Endodermal cell (in vitro differentiated cells): ENCODE data around the gene OPRL1. TPM values are rescaled to one million over a fixed set of nuclear protein-coding genes. Genes with fewer than 3 reads are reported as not detected.
A peak's percentile ranks its signal among the peaks of the same experiment; 100 is the strongest.

ENCODE experiments used
- DNase-seq: peaks from one replicate; pipeline ENCODE4 v3.0.0-alpha.2; 2017
- H3K27ac ChIP-seq: 2 replicates; pipeline ENCODE4 v1.5.1; 2013; ENCODE audit warnings: mild to moderate bottlenecking, low read depth, low read length, moderate library complexity
- H3K27me3 ChIP-seq: 2 replicates; pipeline ENCODE4 v1.6.1; 2013; ENCODE audit warnings: mild to moderate bottlenecking, low read length, moderate library complexity; ENCODE audit not compliant: insufficient read depth, control insufficient read depth, poor library complexity, severe bottlenecking
- H3K36me3 ChIP-seq: 2 replicates; pipeline ENCODE4 v1.7.0; 2013; ENCODE audit warnings: mild to moderate bottlenecking, low read length, moderate library complexity; ENCODE audit not compliant: control insufficient read depth, insufficient read depth
- H3K4me1 ChIP-seq: one replicate; pipeline ENCODE4 v1.7.0; 2013; ENCODE audit warnings: low read length; ENCODE audit not compliant: control insufficient read depth, insufficient read depth
- H3K4me3 ChIP-seq: 2 replicates; pipeline ENCODE4 v1.5.1; 2013; ENCODE audit warnings: mild to moderate bottlenecking, low read length, moderate library complexity
- H3K9ac ChIP-seq: 2 replicates; pipeline ENCODE4 v1.6.1; 2013; ENCODE audit warnings: mild to moderate bottlenecking, low read length, moderate library complexity; ENCODE audit not compliant: poor library complexity, severe bottlenecking; ENCODE audit errors: extremely low read depth
- H3K9me3 ChIP-seq: 2 replicates; pipeline ENCODE4 v1.6.1; 2013; ENCODE audit warnings: mild to moderate bottlenecking, low read length, moderate library complexity; ENCODE audit not compliant: control insufficient read depth
- H3K27ac Mint-ChIP-seq: 2 replicates; pipeline ENCODE4 v1.8.0; 2020; ENCODE audit warnings: mixed read lengths
- H3K27me3 Mint-ChIP-seq: 2 replicates; pipeline ENCODE4 v1.8.0; 2021; ENCODE audit warnings: mild to moderate bottlenecking, mixed read lengths; ENCODE audit not compliant: insufficient read depth
- H3K36me3 Mint-ChIP-seq: 2 replicates; pipeline ENCODE4 v1.8.0; 2020; ENCODE audit warnings: low read depth, mixed read lengths
- H3K4me1 Mint-ChIP-seq: 2 replicates; pipeline ENCODE4 v1.8.0; 2020; ENCODE audit warnings: mixed read lengths
- H3K4me3 Mint-ChIP-seq: 2 replicates; pipeline ENCODE4 v1.8.0; 2020; ENCODE audit warnings: mild to moderate bottlenecking, moderate library complexity, mixed read lengths
- H3K9me3 Mint-ChIP-seq: 2 replicates; pipeline ENCODE4 v1.8.0; 2020; ENCODE audit warnings: mild to moderate bottlenecking, mixed read lengths
- WGBS, 2 experiments: methylation state at CpG; one replicate each; pipeline versions ENCODE4 v1.1.5 to v1.1.7; 2013; ENCODE audit warnings: missing lambda C conversion rate in 2 of 2, mixed read lengths in 1 of 2; ENCODE audit not compliant: insufficient coverage in 1 of 2, insufficient read length in 1 of 2; 5-methylcytosine and 5-hydroxymethylcytosine counted together
- total RNA-seq, 2 donors: library from RNA; stranded (reverse); fragmentation: NEBNext Ultra II Directional in 1 of 2; extraction: Animal tissue kit (Norgen Biotek cat#: 25700) in 1 of 2; gene quantifications; 2 replicates in 1 of 2; 3 replicates in 1 of 2; pipeline ENCODE4 v1.2.1, GENCODE V29; 2021
- TF ChIP-seq, protein P1 (sequence below): fragments of 200-600 bp; sonication (generic); conservative IDR thresholded peaks from 2 replicates; pipeline ENCODE4 v1.5.0; 2021; ENCODE audit warnings: antibody characterized with exemption, mild to moderate bottlenecking

The OPRL1 gene
- total RNA-seq, 2 donors from 2014 or later: 4.1 to 5.5 TPM

GRCh38 chr20:64113796-64114355 lies 34.0 kb downstream of the OPRL1 start:
- H3K27me3 Mint-ChIP-seq: no peaks in the 10 kb centered on the region
- Histone ChIP-seq H3K4me1 (no peaks in the 10 kb centered on the region), H3K4me3 (no peak overlapping the region), H3K9ac (no peak overlapping the region), H3K36me3 (no peaks in the 10 kb centered on the region), H3K9me3 (no peaks in the 10 kb centered on the region), H3K27ac (no peak overlapping the region), H3K27me3 (no peaks in the 10 kb centered on the region)
- WGBS, 2 experiments: 93% methylated on average over 8 to 13 of the region's 13 CpGs
- H3K4me3 Mint-ChIP-seq: no peak overlapping the region
- DNase-seq: peak; percentile 36
- TF ChIP-seq, protein P1, sequence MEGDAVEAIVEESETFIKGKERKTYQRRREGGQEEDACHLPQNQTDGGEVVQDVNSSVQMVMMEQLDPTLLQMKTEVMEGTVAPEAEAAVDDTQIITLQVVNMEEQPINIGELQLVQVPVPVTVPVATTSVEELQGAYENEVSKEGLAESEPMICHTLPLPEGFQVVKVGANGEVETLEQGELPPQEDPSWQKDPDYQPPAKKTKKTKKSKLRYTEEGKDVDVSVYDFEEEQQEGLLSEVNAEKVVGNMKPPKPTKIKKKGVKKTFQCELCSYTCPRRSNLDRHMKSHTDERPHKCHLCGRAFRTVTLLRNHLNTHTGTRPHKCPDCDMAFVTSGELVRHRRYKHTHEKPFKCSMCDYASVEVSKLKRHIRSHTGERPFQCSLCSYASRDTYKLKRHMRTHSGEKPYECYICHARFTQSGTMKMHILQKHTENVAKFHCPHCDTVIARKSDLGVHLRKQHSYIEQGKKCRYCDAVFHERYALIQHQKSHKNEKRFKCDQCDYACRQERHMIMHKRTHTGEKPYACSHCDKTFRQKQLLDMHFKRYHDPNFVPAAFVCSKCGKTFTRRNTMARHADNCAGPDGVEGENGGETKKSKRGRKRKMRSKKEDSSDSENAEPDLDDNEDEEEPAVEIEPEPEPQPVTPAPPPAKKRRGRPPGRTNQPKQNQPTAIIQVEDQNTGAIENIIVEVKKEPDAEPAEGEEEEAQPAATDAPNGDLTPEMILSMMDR: no peak
- H3K9me3 Mint-ChIP-seq: no peaks in the 10 kb centered on the region
- no peaks in the 10 kb centered on the region for H3K36me3 Mint-ChIP-seq
- H3K4me1 Mint-ChIP-seq: no peaks in the 10 kb centered on the region
- H3K27ac Mint-ChIP-seq: no peak overlapping the region

- Histone ChIP-seq H3K27ac (no peak overlapping the region), H3K9me3 (no peaks in the 10 kb centered on the region), H3K27me3 (no peaks in the 10 kb centered on the region), H3K4me3 (no peak overlapping the region), H3K36me3 (no peaks in the 10 kb centered on the region), H3K4me1 (no peaks in the 10 kb centered on the region), H3K9ac (no peak overlapping the region)
- peak; percentile 29 for DNase-seq
- Mint-ChIP-seq H3K36me3 (no peaks in the 10 kb centered on the region), H3K9me3 (no peaks in the 10 kb centered on the region), H3K27me3 (no peaks in the 10 kb centered on the region), H3K4me3 (no peak overlapping the region), H3K27ac (no peak overlapping the region), H3K4me1 (no peaks in the 10 kb centered on the region)
- 91 to 97% methylated on average over 13 to 14 of the region's 14 CpGs for WGBS, 2 experiments
- TF ChIP-seq, protein P1: no peak
Observed at GRCh38 chr20:64114356-64114971, 34.6 kb downstream of the OPRL1 start.

DNA sequence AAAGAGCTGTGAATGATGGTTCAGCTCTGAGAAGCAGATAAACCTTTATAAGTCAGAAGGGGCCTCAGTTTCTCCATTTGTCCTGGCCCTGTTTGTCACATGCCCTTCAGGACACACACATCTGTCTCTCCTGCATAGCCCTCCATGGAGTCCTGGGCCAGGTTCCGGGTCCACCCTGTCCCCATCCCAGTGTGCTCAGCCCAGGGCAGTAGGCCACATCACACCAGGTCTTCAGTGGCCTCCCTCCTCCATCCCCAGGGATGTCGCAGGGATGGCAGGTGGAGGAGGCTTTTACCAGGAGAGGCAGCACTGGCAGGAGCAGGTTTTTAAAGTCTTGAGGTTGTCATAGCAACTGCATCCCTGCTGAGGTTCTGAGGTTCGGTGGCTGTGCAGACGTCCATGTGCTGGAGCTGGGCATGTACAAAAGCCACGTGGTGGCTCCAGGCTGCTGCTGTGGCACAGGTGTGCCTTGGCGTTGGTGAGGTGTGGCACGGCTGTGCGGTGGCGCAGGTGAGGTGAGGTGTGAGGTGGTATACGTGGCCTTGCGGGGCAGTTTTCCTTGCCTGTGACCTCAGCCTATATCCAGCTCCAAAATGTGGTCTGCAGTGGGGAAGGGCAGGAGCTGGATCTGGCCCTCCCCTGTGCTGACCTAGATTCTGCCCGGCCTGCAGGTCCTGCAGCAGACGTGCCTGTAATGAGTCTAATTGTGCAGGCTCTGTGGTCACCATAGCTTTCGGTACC lies 35.5 kb downstream of the OPRL1 start:
- H3K9ac ChIP-seq: no peak overlapping the region
- Mint-ChIP-seq H3K36me3 (no peaks in the 10 kb centered on the region), H3K9me3 (no peaks in the 10 kb centered on the region), H3K27ac (no peak overlapping the region), H3K4me1 (no peaks in the 10 kb centered on the region), H3K27me3 (no peaks in the 10 kb centered on the region), H3K4me3 (no peak overlapping the region)
- TF ChIP-seq, protein P1: no peak
- no peak overlapping the region for H3K27ac ChIP-seq
- H3K27me3 ChIP-seq: no peaks in the 10 kb centered on the region
- no peaks in the 10 kb centered on the region for H3K9me3 ChIP-seq
- DNase-seq: peak; percentile 38
- H3K36me3 ChIP-seq: no peaks in the 10 kb centered on the region
- WGBS, 2 experiments: 71 to 84% methylated on average over 8 to 14 of the region's 14 CpGs
- no peak overlapping the region for H3K4me3 ChIP-seq
- H3K4me1 ChIP-seq: no peaks in the 10 kb centered on the region
